Neural progenitor cell (in vitro differentiated cells): ENCODE results near the gene TBPL1.

ENCODE experiments used
- EZH2 ChIP-seq: fragments of 200-600 bp; sonication (generic); IDR thresholded peaks from 2 replicates; pipeline ENCODE4 v1.6.1; 2017; ENCODE audit warnings: antibody characterized with exemption, mild to moderate bottlenecking, moderate library complexity
- EZH2phosphoT487 ChIP-seq: fragments of 200-600 bp; sonication (generic); IDR thresholded peaks from 2 replicates; pipeline ENCODE4 v1.6.1; 2017; ENCODE audit warnings: antibody characterized with exemption
- TF ChIP-seq, protein P1 (sequence below): fragments of 200-600 bp; sonication (generic); IDR thresholded peaks from 2 replicates; pipeline ENCODE4 v1.5.1; 2017; ENCODE audit warnings: antibody characterized with exemption, mild to moderate bottlenecking

GRCh38 chr6:134005800-134006199 lies 52.8 kb downstream of the TBPL1 start:
- TF ChIP-seq, protein P1, sequence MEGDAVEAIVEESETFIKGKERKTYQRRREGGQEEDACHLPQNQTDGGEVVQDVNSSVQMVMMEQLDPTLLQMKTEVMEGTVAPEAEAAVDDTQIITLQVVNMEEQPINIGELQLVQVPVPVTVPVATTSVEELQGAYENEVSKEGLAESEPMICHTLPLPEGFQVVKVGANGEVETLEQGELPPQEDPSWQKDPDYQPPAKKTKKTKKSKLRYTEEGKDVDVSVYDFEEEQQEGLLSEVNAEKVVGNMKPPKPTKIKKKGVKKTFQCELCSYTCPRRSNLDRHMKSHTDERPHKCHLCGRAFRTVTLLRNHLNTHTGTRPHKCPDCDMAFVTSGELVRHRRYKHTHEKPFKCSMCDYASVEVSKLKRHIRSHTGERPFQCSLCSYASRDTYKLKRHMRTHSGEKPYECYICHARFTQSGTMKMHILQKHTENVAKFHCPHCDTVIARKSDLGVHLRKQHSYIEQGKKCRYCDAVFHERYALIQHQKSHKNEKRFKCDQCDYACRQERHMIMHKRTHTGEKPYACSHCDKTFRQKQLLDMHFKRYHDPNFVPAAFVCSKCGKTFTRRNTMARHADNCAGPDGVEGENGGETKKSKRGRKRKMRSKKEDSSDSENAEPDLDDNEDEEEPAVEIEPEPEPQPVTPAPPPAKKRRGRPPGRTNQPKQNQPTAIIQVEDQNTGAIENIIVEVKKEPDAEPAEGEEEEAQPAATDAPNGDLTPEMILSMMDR, result no peak
- TF ChIP-seq EZH2 (no peak), EZH2phosphoT487 (no peak)
